Dermis microvascular lymphatic vessel endothelial cell (primary cell): ENCODE measurements around the gene ZNF23. TPM values are rescaled to one million over a fixed set of nuclear protein-coding genes. Genes with fewer than 3 reads are reported as not detected.
"Not testable (repeated sequence)": the region's sequence is repeated elsewhere in the genome, so short reads cannot be mapped to it uniquely, and the experiment has no call there.

ENCODE experiments used
- DNase-seq, 2 donors: peaks; one replicate each; pipeline versions ENCODE4 v3.0.0 to v3.0.0-alpha.2; 2010; ENCODE audit warnings: low read depth in 2 of 2
- total RNA-seq: library from RNA; depleted of rRNA; stranded (reverse); fragments of >200 nt; gene quantifications from 2 replicates; pipeline ENCODE4 v1.2.1, GENCODE V29; 2014

The ZNF23 gene
- total RNA-seq = 2.4 and 3.8 TPM in 2 replicates

DNA sequence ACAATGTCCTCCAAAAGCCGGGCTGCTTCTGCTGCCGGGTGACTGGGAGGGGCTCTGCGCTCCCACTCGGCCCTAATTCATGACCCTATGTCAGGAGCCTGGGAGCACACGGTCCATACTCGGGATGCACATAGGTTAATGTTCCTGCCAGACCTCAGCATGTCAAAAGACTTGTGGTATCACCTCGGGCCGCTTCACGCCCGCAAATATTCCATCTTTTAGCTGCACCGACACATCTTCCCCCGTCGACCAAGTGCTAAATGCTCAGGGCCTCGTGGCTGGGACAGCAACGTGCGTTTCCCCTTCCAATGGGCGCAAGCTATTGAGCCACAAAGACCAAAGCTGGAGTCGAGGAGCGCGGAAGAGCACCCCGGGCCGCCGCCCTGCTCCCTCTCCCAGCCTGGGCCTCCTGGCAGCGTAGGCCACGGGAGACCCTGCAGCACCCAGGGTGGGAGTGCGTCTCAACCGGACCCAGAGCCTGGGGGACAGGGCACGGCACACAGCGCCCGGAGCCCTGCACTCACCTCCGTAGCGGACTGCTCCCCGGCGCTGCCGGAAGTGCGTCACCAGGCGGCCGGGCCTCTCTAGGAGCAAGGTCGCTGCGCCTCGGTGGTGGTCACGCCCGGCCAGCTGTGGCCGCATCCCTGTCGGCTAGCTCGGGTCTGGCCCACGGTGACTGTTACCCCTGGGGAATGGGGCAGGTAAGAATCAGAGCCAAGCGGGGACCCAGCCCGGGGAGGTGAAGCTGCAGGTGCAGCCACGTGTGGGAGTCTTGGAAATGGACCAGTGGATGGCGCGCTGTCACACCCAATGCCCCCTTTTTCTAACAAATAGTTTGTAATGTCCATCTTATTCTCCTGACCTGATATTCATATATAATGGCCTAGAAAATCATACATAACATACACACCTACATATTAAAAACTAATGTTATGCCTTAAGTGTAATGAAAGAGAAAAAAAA, at the start of gene ZNF23:
Gene ZNF23 (minus strand): TSS at position 562 of the 963 bp plus-strand sequence. CDS start 5,451 bp downstream, outside the sequence.
- DNase-seq = peak; percentile 47 to 74

DNA sequence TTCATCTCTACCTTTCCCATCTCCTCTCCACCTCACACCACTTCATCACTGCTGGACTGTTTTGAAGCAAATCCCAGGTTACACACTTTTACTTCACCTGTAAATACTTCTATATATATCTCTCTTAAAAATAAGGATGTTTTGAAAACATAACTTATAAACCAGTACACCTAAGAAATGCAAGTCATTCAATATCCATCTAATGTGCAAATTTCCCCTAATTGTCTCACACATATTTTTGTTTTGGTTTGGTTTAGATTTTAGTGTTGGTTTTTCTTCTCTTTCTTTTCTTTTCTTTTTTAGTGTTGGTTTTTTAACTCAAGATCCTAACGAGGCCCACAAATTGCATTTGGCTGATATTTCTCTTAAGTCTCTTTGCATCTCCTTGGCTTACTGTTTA, 45.0 kb upstream of the ZNF23 start:
- DNase-seq = no peak

DNA sequence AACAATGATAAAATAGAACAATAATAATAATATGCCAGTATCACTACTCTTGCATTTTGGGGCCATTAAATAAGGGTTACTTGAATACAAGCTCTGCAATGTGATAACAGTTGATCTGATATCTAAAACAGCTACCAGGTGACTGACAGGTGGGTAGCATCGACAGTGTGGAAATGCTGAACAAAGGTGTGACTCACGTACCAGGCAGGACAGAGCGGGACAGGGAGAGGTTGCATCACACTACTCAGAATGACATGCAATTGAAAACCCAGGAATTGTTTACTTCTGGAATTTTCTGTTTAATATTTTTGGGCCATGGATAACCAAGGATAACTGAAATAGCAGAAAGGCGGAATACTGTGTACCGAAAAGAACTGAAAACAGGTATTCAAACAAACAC, 42.9 kb upstream of the ZNF23 start:
- DNase-seq = no peak

- not testable (repeated sequence) for DNase-seq
Observed at GRCh38 chr16:71504051-71504450, 42.0 kb upstream of the ZNF23 start.

DNA sequence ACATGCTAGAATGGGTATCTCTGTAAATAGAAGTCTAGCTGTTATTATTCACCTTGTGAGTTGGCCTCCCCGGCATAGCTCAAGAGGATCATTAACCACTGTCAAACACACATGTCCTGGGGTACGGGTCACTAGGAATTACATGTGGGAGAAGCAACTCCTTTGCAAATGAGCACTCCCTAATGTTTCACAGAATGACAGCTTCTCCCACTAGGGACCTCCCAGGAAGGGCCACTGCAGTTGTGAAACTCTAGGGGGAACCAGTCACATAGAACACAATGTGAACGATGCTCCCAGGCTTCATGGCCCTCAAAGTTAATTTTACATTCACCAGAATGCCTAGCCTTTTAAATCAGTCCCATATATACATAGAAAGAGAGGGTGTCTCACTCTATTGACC, 39.5 kb upstream of the ZNF23 start:
- DNase-seq = no peak

DNA sequence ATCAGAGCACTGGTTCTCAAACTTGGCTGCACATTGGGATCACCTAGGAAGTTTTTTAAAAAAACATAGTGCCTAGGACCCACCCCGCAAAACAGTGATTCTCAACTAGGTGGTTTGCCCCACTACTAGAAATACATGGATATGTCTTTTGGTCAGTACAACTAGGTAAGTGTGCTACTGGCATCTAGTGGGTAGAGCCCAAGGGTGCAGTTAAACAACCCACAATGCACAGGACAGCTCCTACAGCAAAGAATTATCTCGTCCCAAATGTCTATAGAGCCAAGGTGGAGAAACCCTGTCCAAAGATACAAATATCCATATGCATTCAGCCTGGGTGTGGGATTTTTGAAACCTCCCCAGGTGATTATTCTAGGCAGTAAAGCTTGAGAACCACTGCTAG, 38.9 kb upstream of the ZNF23 start:
- DNase-seq = no peak

DNA sequence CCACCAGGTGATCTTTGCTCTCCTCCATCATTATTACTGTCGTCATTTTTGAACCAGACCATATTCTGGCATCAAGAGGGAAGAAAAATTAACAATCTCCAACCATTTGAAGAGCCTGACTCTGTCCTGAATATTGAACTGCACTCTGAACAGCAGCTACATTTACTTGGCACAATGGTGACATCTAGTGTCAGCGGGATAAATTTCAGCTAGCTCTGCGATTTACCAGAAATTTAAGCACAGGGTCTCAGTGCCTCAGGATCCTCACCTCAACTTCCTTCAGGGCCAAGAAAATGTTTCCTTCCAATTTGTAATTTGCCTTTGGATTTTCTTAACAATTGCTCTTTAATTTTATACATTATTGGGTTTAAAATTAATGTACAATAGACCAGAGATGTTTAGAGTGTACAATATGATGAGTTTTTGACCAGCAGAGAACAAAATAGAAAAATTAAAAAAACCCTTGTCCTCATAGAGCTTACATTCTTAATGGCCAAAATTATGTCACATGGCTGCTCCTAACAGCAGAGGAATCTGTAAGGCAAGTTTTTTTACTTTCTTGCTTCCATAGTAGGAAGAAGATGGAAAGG, 37.8 kb upstream of the ZNF23 start:
- DNase-seq = peak; percentile 54 to 64

DNA sequence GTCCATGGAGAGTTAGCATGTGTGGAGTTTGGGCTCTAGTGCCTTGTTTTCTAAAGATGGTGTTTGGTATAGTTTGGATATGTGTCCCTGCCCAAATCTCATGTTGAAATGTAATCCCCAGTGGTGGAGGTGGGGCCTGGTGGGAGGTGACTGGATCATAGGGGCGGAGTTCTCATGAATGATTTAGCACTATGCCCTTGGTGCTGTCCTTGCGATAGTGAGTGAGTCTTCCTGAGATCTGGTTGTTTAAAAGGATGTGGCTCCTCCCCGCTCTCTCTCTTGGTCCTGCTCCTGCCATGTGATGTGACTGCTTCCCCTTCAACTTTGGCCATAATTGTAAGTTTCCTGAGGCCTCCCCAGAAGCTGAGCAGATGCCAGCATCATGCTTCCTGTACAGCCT, 36.0 kb upstream of the ZNF23 start:
- no peak for DNase-seq

DNA sequence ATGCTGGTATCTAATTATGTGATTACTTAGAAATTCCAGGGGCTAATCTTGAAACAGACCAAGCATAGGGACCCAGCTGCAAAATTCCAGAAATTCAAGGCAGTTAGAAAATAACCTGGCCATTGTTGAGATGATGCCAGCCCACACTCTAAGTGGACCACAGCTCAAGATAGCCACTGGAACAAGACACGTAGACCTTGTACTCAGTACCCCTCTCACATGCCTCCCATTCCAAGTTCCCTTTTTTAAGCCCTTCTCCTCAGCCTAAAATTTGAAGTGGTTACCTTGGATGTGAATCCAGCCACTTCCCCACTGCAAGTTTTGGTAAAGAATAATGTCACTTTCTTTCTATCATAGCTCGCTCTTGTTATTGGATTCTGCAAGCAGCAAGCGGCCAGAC, 31.2 kb upstream of the ZNF23 start:
- no peak for DNase-seq

- no peak for DNase-seq
Observed at GRCh38 chr16:71492786-71493185, 30.7 kb upstream of the ZNF23 start.

DNA sequence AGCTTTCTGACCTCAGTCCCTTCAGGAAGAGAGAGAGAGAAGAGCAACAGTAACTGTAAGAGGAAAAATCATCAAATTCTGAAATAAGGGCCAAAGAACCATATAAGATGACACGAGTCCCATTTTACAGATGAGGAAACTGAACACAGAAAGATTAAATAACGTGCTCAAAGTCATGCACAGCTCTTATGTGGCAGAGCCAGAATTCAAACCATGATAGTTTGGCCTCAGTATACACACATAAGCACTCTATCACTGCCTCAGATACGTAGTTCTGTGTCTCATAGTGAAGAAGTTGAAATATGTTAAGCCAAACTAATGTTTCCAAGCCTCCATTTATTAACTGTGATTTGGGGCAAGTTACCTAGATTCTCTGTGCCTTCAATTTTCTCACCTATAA, 29.0 kb upstream of the ZNF23 start:
- DNase-seq = no peak

DNA sequence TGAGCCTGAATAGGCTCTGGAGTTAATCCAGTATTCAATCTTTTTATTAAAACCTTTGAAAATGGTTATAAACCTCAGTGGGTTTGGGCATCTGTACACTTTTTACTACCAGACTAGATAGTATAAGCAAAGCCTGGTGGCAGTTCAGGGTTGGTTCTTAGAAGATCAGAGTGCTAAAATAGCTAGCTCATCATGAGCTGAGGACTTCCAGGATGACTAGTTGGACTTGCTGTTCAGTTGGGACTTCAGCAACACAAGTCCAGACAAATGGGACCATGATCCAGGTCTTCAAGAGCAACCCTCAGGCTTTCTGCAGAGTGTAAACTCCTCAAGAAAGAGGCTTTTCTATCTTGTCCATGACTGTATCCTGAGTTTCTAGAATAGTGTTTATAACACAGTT, 28.3 kb upstream of the ZNF23 start:
- no peak for DNase-seq

DNA sequence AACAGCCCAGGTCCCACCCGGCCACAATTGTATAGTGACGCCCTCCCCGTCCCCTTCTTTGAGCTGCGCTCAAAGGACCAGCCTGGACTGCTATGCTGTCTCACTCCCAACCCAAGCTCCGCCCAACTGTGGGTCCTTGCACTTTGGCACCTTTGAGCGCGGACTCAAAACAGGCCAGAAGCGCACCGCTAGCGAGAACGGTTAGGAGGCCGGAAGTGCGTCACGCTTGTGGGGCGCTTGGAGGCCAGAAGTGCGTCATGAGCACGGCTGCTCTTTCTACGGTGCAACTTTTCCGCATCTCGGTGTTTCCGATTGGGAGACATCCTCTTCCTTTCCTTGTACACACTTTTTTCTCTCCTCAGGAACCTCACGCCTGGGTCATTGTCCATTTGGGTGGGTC, 27.1 kb upstream of the ZNF23 start, which contains the start of gene ZNF19:
Gene ZNF19 (minus strand): TSS at position 203 of the 400 bp plus-strand sequence. CDS start 7,210 bp downstream, outside the sequence.
- no peak for DNase-seq

DNA sequence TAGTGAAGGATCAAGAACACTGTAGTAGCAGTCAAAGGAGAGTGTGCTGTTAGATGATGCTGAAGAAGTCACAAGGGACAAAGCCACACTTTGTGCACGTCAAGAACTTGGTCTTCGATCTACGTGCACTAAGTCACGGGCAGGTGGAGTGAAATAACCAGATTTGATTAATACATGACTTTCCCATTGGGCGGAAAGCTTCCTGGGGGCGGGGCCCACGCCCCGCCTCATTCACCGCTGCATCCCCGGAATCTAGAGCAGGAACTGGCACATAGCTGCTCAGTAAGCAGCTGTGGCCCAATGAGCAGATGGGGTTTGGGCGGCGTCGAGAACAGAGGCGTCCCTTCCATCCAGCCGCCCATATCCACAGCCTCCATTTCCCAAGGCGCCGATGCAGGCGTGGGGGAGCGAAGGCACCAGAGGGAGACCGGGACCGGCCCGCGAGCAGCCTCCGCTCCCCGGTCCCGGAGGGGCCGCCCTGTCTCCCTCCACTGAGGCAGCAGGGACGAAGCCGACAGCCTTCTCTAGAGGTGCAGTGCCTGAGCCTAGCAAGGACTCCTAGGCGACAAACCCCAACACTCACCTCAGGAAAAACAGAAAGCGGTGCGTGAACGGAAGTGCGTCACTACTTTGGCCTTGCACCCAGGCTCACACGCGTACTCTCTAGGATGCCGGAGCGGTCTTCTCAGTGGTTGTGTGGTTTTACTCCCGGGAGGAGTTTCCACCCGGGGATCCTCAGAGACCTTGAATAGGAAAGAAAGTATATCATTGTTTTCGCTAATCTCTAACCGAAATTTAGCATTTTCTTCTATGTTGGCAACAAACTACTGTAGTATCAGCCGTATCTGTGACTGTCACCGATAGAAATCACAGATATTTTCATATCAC, 22.2 kb upstream of the ZNF23 start:
- DNase-seq = peak; percentile 90 to 91

DNA sequence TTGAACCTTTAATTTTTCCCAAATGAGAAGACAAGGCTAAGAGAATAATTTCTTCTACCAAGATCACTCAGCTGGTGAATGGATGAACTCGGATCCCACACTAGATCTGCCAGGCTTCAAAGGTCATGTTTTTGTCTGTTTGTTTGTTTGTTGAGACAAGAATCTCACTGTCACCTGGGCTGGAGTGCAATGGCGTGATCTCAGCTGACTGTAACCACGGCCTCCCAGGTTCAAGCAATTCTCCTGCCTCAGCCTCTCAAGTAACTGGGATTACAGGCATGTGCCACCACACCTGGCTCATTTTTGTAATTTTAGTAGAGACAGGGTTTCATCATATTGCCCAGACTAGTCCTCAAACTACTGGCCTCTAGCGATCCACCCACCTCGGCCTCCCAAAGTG, 20.5 kb upstream of the ZNF23 start:
- DNase-seq = no peak

DNA sequence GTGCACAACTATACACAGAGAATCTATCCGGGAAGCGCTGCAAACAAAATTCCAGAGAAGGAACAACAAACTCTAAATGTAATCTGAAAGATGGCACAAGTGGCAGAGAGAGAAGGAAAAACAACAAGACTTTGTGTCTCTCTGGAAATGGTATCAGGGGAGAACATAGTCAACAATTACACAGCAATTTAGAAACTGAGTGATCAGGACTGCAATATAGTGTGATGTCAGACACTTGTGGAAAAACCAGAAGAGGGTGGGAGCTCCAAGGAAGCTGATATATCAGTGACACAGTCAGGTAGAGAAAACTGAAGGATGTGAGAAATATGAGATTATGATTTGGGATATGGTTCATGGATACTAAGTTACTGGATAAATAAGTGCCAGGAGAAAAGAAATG, 18.9 kb upstream of the ZNF23 start:
- DNase-seq = no peak

- DNase-seq = peak in 1 of 2 donors; percentile 45
Observed at GRCh38 chr16:71479420-71479819, 17.4 kb upstream of the ZNF23 start.

DNA sequence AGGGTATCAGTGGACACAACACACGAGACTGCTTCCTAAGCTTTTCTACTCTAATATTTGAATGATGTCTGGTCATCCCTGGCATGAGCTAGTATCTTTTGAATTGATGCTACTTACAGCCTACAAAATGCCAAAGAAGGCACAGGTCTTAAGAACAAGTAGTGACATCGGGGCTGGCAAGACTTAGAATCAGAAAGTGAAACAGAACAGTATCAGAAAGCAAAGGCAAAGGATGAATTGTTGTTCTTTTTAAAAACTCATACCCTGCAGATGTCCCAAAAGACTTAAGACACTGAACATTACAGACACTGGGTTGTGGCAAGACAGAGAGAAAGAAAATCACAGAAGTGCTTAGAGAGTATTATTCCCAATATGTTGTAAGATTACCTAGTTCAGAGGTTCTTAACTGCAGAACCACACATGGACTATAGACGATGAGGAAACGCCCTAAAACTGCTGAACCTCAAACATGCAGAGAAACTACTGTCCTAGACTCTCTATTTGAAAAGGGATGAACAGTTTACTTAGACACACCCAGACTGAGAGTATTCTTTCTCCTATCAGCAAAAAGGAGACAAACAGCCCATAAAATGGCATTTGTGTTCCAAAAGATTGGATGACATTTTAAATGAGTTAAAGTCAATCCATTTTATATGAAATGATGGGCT, 14.5 kb upstream of the ZNF23 start:
- DNase-seq = no peak

GRCh38 chr16:71474864-71475263, 12.8 kb upstream of the ZNF23 start:
- no peak for DNase-seq

GRCh38 chr16:71473891-71474290, 11.8 kb upstream of the ZNF23 start:
- no peak for DNase-seq

- DNase-seq = no peak
Observed at GRCh38 chr16:71472931-71473330, 10.9 kb upstream of the ZNF23 start.
